RWPE2 (cell line): ENCODE results near the gene LRRC7.

ENCODE experiments used
- ATAC-seq: fragments of 200-7000 bp; cut with Tn5 transposase; 3 replicates; pipeline ENCODE4 v1.9.1; 2021; ENCODE audit warnings: low read depth
- DNase-seq: peaks from one replicate; pipeline ENCODE4 v3.0.0-alpha.2; 2020; ENCODE audit warnings: low spot score
- H3K27ac ChIP-seq: fragments of 450-650 bp; 2 replicates; pipeline ENCODE4 v1.5.1; 2017; ENCODE audit warnings: mild to moderate bottlenecking; ENCODE audit not compliant: poor library complexity, severe bottlenecking
- H3K27me3 ChIP-seq: fragments of 250-450 bp; sonication (Bioruptor Pico); 2 replicates; pipeline ENCODE4 v1.5.1; 2021; ENCODE audit warnings: mild to moderate bottlenecking, moderate library complexity; ENCODE audit not compliant: insufficient read depth, poor library complexity, severe bottlenecking
- H3K36me3 ChIP-seq: fragments of 250-450 bp; sonication (Bioruptor Pico); 2 replicates; pipeline ENCODE4 v1.5.1; 2020; ENCODE audit warnings: low read depth, mild to moderate bottlenecking, moderate library complexity
- H3K4me1 ChIP-seq: fragments of 250-450 bp; sonication (Bioruptor Pico); 2 replicates; pipeline ENCODE4 v1.5.1; 2021; ENCODE audit warnings: mild to moderate bottlenecking, moderate library complexity; ENCODE audit not compliant: insufficient read depth, poor library complexity, severe bottlenecking
- H3K4me3 ChIP-seq: fragments of 250-450 bp; sonication (Bioruptor Pico); 2 replicates; pipeline ENCODE4 v1.5.1; 2021; ENCODE audit warnings: mild to moderate bottlenecking, moderate library complexity; ENCODE audit not compliant: severe bottlenecking
- H3K9me3 ChIP-seq: fragments of 250-450 bp; sonication (Bioruptor Pico); 2 replicates; pipeline ENCODE4 v1.5.1; 2021; ENCODE audit warnings: mild to moderate bottlenecking, moderate library complexity; ENCODE audit not compliant: severe bottlenecking
- CTCF ChIP-seq: fragments of 450-650 bp; IDR thresholded peaks from one replicate; pipeline ENCODE4 v1.5.1; 2017; ENCODE audit warnings: mild to moderate bottlenecking, moderate library complexity; ENCODE audit not compliant: poor library complexity, severe bottlenecking

LRRC7 gene

GRCh38 chr1:70048336-70049094 is 480.8 kb downstream of the LRRC7 start:
- Histone ChIP-seq H3K9me3 (no peaks in the 10 kb centered on the region), H3K27me3 (no peaks in the 10 kb centered on the region), H3K4me1 (peaks cover 17% of the 10 kb centered on the region), H3K27ac (no peak overlapping the region), H3K4me3 (no peak overlapping the region), H3K36me3 (no peaks in the 10 kb centered on the region)
- no peak for TF ChIP-seq CTCF
- ATAC-seq (no peak), DNase-seq (no peak)

- no peak for ATAC-seq
- no peak for DNase-seq
Observed at GRCh38 chr1:70051926-70052325, 484.2 kb downstream of the LRRC7 start.

GRCh38 chr1:70057500-70057899 is 489.8 kb downstream of the LRRC7 start:
- TF ChIP-seq CTCF: no peak
- DNase-seq: no peak
- H3K4me1 ChIP-seq: no peaks in the 10 kb centered on the region
- H3K27ac ChIP-seq: no peak overlapping the region
- no peak for ATAC-seq
- no peaks in the 10 kb centered on the region for H3K9me3 ChIP-seq
- peaks cover 3% of the 10 kb centered on the region for H3K27me3 ChIP-seq
- no peaks in the 10 kb centered on the region for H3K36me3 ChIP-seq
- no peak overlapping the region for H3K4me3 ChIP-seq

More at GRCh38 chr1:70051926-70052325, 484.2 kb downstream of the LRRC7 start:
- TF ChIP-seq CTCF: no peak
- no peaks in the 10 kb centered on the region for H3K27me3 ChIP-seq
- H3K9me3 ChIP-seq: no peaks in the 10 kb centered on the region
- no peaks in the 10 kb centered on the region for H3K4me1 ChIP-seq
- H3K36me3 ChIP-seq: no peaks in the 10 kb centered on the region
- H3K4me3 ChIP-seq: no peak overlapping the region
- no peak overlapping the region for H3K27ac ChIP-seq

GRCh38 chr1:70061231-70061630 is 493.5 kb downstream of the LRRC7 start:
- Histone ChIP-seq H3K9me3 (no peaks in the 10 kb centered on the region), H3K27me3 (peaks cover 10% of the 10 kb centered on the region), H3K4me1 (no peaks in the 10 kb centered on the region), H3K36me3 (no peaks in the 10 kb centered on the region), H3K4me3 (no peak overlapping the region), H3K27ac (no peak overlapping the region)
- DNase-seq: no peak
- no peak for TF ChIP-seq CTCF
- no peak for ATAC-seq

GRCh38 chr1:70063861-70064260 is 496.1 kb downstream of the LRRC7 start:
- no peak for ATAC-seq
- no peak for TF ChIP-seq CTCF
- no peaks in the 10 kb centered on the region for H3K4me1 ChIP-seq

More at GRCh38 chr1:70063861-70064260, 496.1 kb downstream of the LRRC7 start:
- Histone ChIP-seq H3K4me3 (no peak overlapping the region), H3K9me3 (no peaks in the 10 kb centered on the region), H3K36me3 (no peaks in the 10 kb centered on the region), H3K27ac (no peak overlapping the region), H3K27me3 (peaks cover 7% of the 10 kb centered on the region)
- no peak for DNase-seq
